A673 (cell line): ENCODE data around the gene TSHZ1. TPM values are rescaled to one million over a fixed set of nuclear protein-coding genes. Genes with fewer than 3 reads are reported as not detected.

ENCODE experiments used
- BruUV-seq: library from RNA; stranded (reverse); fragments of 400-500 nt; replicated peaks from 2 replicates; lab custom pipeline; 2021; lab: Mats Ljungman, UMichigan
- CTCF ChIA-PET: fragments of 300-600 bp; sonication (Branson Sonifier 250); formaldehyde crosslinking; loops from one replicate; lab custom pipeline; 2022; ENCODE audit warnings: antibody characterized with exemption; lab: Charles Lee
- POLR2A ChIA-PET: fragments of 300-600 bp; sonication (Branson Sonifier 250); formaldehyde crosslinking; loops from one replicate; lab custom pipeline; 2022; ENCODE audit warnings: antibody characterized with exemption; ENCODE audit not compliant: low non-redundant PET; lab: Charles Lee
- DNase-seq: peaks from one replicate; pipeline ENCODE4 v3.0.0-alpha.2; 2015; ENCODE audit warnings: low spot score
- H3K27ac ChIP-seq: fragments of 200-600 bp; sonication (generic); 2 replicates; pipeline ENCODE4 v1.5.1; 2016; ENCODE audit warnings: mixed run types, low read depth, mild to moderate bottlenecking, mixed read lengths, antibody characterized with exemption, low read length; ENCODE audit not compliant: poor library complexity, severe bottlenecking
- H3K27me3 ChIP-seq: fragments of 200-600 bp; sonication (generic); replicated peaks from 2 replicates; pipeline ENCODE4 v1.6.1; 2017; ENCODE audit warnings: mixed run types, low read depth, mild to moderate bottlenecking, mixed read lengths, antibody characterized with exemption, low read length; ENCODE audit not compliant: insufficient read depth, poor library complexity
- H3K36me3 ChIP-seq: fragments of 200-600 bp; sonication (generic); 2 replicates; pipeline ENCODE4 v1.6.1; 2016; ENCODE audit warnings: mixed run types, mild to moderate bottlenecking, mixed read lengths, antibody characterized with exemption, low read length; ENCODE audit not compliant: insufficient read depth, poor library complexity, severe bottlenecking
- H3K4me1 ChIP-seq: fragments of 200-600 bp; sonication (generic); 2 replicates; pipeline ENCODE4 v1.6.1; 2017; ENCODE audit warnings: mixed run types, mild to moderate bottlenecking, mixed read lengths, antibody characterized with exemption, low read length; ENCODE audit not compliant: insufficient read depth, poor library complexity, severe bottlenecking
- H3K4me3 ChIP-seq: fragments of 200-600 bp; sonication (generic); 2 replicates; pipeline ENCODE4 v1.5.1; 2016; ENCODE audit warnings: low read depth, mixed run types, mild to moderate bottlenecking, mixed read lengths, low read length; ENCODE audit not compliant: poor library complexity, severe bottlenecking
- H3K9me3 ChIP-seq: fragments of 200-600 bp; sonication (generic); 2 replicates; pipeline ENCODE4 v1.6.1; 2016; ENCODE audit warnings: mixed run types, low read depth, mild to moderate bottlenecking, mixed read lengths, antibody characterized with exemption, low read length; ENCODE audit not compliant: poor library complexity, severe bottlenecking
- CTCF ChIP-seq: fragments of 300-800, 200-600 bp; sonication (generic); conservative IDR thresholded peaks from 2 replicates; pipeline ENCODE4 v1.5.1; 2017; ENCODE audit warnings: low read depth, mild to moderate bottlenecking, antibody characterized with exemption, low read length, moderate library complexity, mixed read lengths
- EZH2 ChIP-seq: fragments of 200-600 bp; sonication (generic); IDR thresholded peaks from 2 replicates; pipeline ENCODE4 v1.6.1; 2017; ENCODE audit warnings: borderline replicate concordance, low read depth, mild to moderate bottlenecking, mixed read lengths, antibody characterized with exemption, low read length; ENCODE audit not compliant: poor library complexity, severe bottlenecking
- intact Hi-C: fragments of 100-400 bp; cut with micrococcal nuclease; formaldehyde crosslinking; loops from one replicate; pipeline ENCODE4 v1.10.0; 2022; ENCODE audit not compliant: unreplicated experiment
- total RNA-seq: library from RNA; stranded (reverse); gene quantifications from 2 replicates; pipeline ENCODE4 v1.2.3, GENCODE V29; 2021

The TSHZ1 gene
- total RNA-seq, 1 experiment from 2014 or later: 1.8 TPM

GRCh38 chr18:75289761-75290160 is 79.2 kb downstream of the TSHZ1 start:
- DNase-seq: no peak
- Histone ChIP-seq H3K36me3 (no peaks in the 10 kb centered on the region), H3K4me3 (no peak overlapping the region), H3K27ac (no peak overlapping the region), H3K4me1 (no peaks in the 10 kb centered on the region), H3K27me3 (no peaks in the 10 kb centered on the region), H3K9me3 (no peaks in the 10 kb centered on the region)
- ChIA-PET POLR2A (no interaction called here), CTCF (no interaction called here)
- intact Hi-C loops: no loop called here
- no TSS peak for BruUV-seq
- TF ChIP-seq CTCF (no peak), EZH2 (no peak)

GRCh38 chr18:75290737-75291358 is 80.3 kb downstream of the TSHZ1 start:
- H3K4me3 ChIP-seq: no peak overlapping the region
- H3K27ac ChIP-seq: no peak overlapping the region
- DNase-seq: no peak
- no peaks in the 10 kb centered on the region for H3K9me3 ChIP-seq
- no peaks in the 10 kb centered on the region for H3K4me1 ChIP-seq
- TF ChIP-seq CTCF (no peak), EZH2 (no peak)
- no peaks in the 10 kb centered on the region for H3K36me3 ChIP-seq
- H3K27me3 ChIP-seq: no peaks in the 10 kb centered on the region
- ChIA-PET POLR2A (no interaction called here), CTCF (no interaction called here)
- intact Hi-C loops: no loop called here
- no TSS peak for BruUV-seq

- intact Hi-C loops: no loop called here
- no peak for DNase-seq
- ChIA-PET POLR2A (no interaction called here), CTCF (no interaction called here)
- TF ChIP-seq CTCF (no peak), EZH2 (no peak)
- Histone ChIP-seq H3K9me3 (no peaks in the 10 kb centered on the region), H3K27me3 (no peaks in the 10 kb centered on the region), H3K27ac (no peak overlapping the region), H3K4me1 (no peaks in the 10 kb centered on the region), H3K36me3 (no peaks in the 10 kb centered on the region), H3K4me3 (no peak overlapping the region)
- no TSS peak for BruUV-seq
These were observed 80.9 kb downstream of the TSHZ1 start for GRCh38 chr18:75291460-75291859.
